ENCODE data around the gene GAL3ST2.

The GAL3ST2 gene

GRCh38 chr2:241844831-241845578, 68.4 kb downstream of the GAL3ST2 start:
- no peak for DNase-seq (ENCODE audit: low read depth in 2 of 2)

- no peak for DNase-seq (ENCODE audit: low read depth in 2 of 2)
These were observed 69.8 kb downstream of the GAL3ST2 start for GRCh38 chr2:241846406-241846805.

GRCh38 chr2:241848761-241849615, 72.4 kb downstream of the GAL3ST2 start:
- no peak for DNase-seq (ENCODE audit: low read depth in 2 of 2)

- DNase-seq (ENCODE audit: low read depth in 2 of 2), result no peak
These were observed 73.3 kb downstream of the GAL3ST2 start for GRCh38 chr2:241849616-241850543.

GRCh38 chr2:241850544-241851324, 74.1 kb downstream of the GAL3ST2 start:
- no peak for DNase-seq (ENCODE audit: low read depth in 2 of 2)

GRCh38 chr2:241851325-241852115, 74.9 kb downstream of the GAL3ST2 start:
- no peak for DNase-seq (ENCODE audit: low read depth in 2 of 2)

GRCh38 chr2:241852116-241852980, 75.7 kb downstream of the GAL3ST2 start:
- DNase-seq (ENCODE audit: low read depth in 2 of 2), result no peak

- no peak for DNase-seq (ENCODE audit: low read depth in 2 of 2)
These were observed 76.5 kb downstream of the GAL3ST2 start for GRCh38 chr2:241852981-241853631.
